HepG2 (cell line): ENCODE results near the gene CSNK1D. TPM values are rescaled to one million over a fixed set of nuclear protein-coding genes. Genes with fewer than 3 reads are reported as not detected.

ENCODE experiments used
- ELF3 ChIP-seq: IDR thresholded peaks from 2 replicates; pipeline ENCODE4 v1.6.1; 2016; ENCODE audit warnings: missing genetic modification reagents, missing compliant biosample characterization
- FOXO4 ChIP-seq: sonication (generic); formaldehyde crosslinking; conservative IDR thresholded peaks from 2 replicates; pipeline ENCODE4 v1.8.1; 2023; ENCODE audit warnings: missing genetic modification reagents
- GRHL1 ChIP-seq: sonication (generic); formaldehyde crosslinking; conservative IDR thresholded peaks from 2 replicates; pipeline ENCODE4 v1.8.0; 2022; ENCODE audit warnings: missing genetic modification reagents
- KLF13 ChIP-seq: sonication (generic); formaldehyde crosslinking; IDR thresholded peaks from 2 replicates; pipeline ENCODE4 v1.4.0; 2020; ENCODE audit warnings: mild to moderate bottlenecking, missing genetic modification reagents
- MIER2 ChIP-seq: IDR thresholded peaks from 2 replicates; pipeline ENCODE4 v1.6.1; 2016; ENCODE audit warnings: missing biosample characterization, missing genetic modification reagents
- MLXIP ChIP-seq: sonication (generic); formaldehyde crosslinking; IDR thresholded peaks from 2 replicates; pipeline ENCODE4 v1.9.0; 2021; ENCODE audit warnings: missing genetic modification reagents, borderline replicate concordance
- PLSCR1 ChIP-seq: sonication (generic); formaldehyde crosslinking; IDR thresholded peaks from 2 replicates; pipeline ENCODE4 v1.5.0; 2020; ENCODE audit warnings: missing genetic modification reagents, mild to moderate bottlenecking, borderline replicate concordance
- SMAD9 ChIP-seq: sonication (generic); formaldehyde crosslinking; IDR thresholded peaks from 2 replicates; pipeline ENCODE4 v1.5.1; 2020; ENCODE audit warnings: mild to moderate bottlenecking, missing genetic modification reagents
- TAF15 ChIP-seq: fragments of 200-400 bp; formaldehyde crosslinking; IDR thresholded peaks from one replicate; pipeline ENCODE4 v1.6.1; 2018; ENCODE audit warnings: mild to moderate bottlenecking, low read depth, low read length; ENCODE audit not compliant: poor library complexity, severe bottlenecking
- ZBTB20 ChIP-seq: sonication (generic); formaldehyde crosslinking; IDR thresholded peaks from 2 replicates; pipeline ENCODE4 v1.8.1; 2023; ENCODE audit warnings: missing genetic modification reagents, low read depth, mild to moderate bottlenecking, borderline replicate concordance
- ZKSCAN1 ChIP-seq: fragments of 150-350 bp; IDR thresholded peaks from 2 replicates; pipeline ENCODE4 v1.6.1; 2014; ENCODE audit warnings: low read length
- ZNF124 ChIP-seq: sonication (generic); formaldehyde crosslinking; IDR thresholded peaks from 2 replicates; pipeline ENCODE4 v1.4.0; 2020; ENCODE audit warnings: missing genetic modification reagents
- ZNF326 ChIP-seq: sonication (generic); formaldehyde crosslinking; IDR thresholded peaks from 2 replicates; pipeline ENCODE4 v1.4.0; 2020; ENCODE audit warnings: missing genetic modification reagents, borderline replicate concordance
- ZNF337 ChIP-seq: sonication (generic); formaldehyde crosslinking; IDR thresholded peaks from 2 replicates; pipeline ENCODE4 v1.5.1; 2020; ENCODE audit warnings: missing genetic modification reagents, low read depth, mild to moderate bottlenecking, borderline replicate concordance
- ZNF512 ChIP-seq: sonication (generic); formaldehyde crosslinking; IDR thresholded peaks from 2 replicates; pipeline ENCODE4 v1.4.0; 2020; ENCODE audit warnings: mild to moderate bottlenecking, missing genetic modification reagents
- ZNF792 ChIP-seq: IDR thresholded peaks from 2 replicates; pipeline ENCODE4 v1.6.1; 2016
- ZNF878 ChIP-seq: sonication (generic); formaldehyde crosslinking; IDR thresholded peaks from 2 replicates; pipeline ENCODE4 v1.8.1; 2023; ENCODE audit warnings: mild to moderate bottlenecking, missing genetic modification reagents, moderate library complexity
- polyA plus RNA-seq, 8 experiments: library from polyadenylated mRNA; depleted of rRNA in 3 of 8; stranded (reverse) in 7 of 8; unstranded in 1 of 8; fragments of >200 nt; fragmentation: Illumina TruSeq in 4 of 8; extraction: Trizol in 4 of 8; gene quantifications; 2 replicates each; pipeline versions ENCODE4 v1.2.1 to v1.2.3, GENCODE V29; 2011 to 2016; ENCODE audit warnings: low read depth in 4 of 8, missing spikeins in 1 of 8, mixed read lengths in 1 of 8; ENCODE audit not compliant: insufficient read depth in 1 of 8
- total RNA-seq, 5 experiments: library from RNA; depleted of rRNA; stranded (reverse); fragments of >200 nt; fragmentation: Illumina TruSeq; extraction: Trizol; gene quantifications; 2 replicates each; pipeline ENCODE4 v1.2.3, GENCODE V29; 2016; ENCODE audit warnings: low read depth in 1 of 5

The CSNK1D gene
- total and polyA plus RNA-seq, 2 of the 13 experiments (the other 11 are each of a cell fraction or from before 2014, with no cell fraction given), result 31.5 to 128 TPM

- no peak for TF ChIP-seq GRHL1 (CRISPR knock-in tag)
- TF ChIP-seq ZNF326 (CRISPR knock-in tag), result no peak
- TF ChIP-seq FOXO4 (CRISPR knock-in tag), result 0 out of 2 replicates have a peak, but pooled peaks have one; percentile 46
- no peak for TF ChIP-seq ZNF337 (CRISPR knock-in tag)
- no peak for TF ChIP-seq ZNF792
- 0 out of 2 replicates have a peak, but pooled peaks have one; percentile 74 for TF ChIP-seq PLSCR1 (CRISPR knock-in tag)
- no peak for TF ChIP-seq ZKSCAN1
- no peak for TF ChIP-seq ZNF512 (CRISPR knock-in tag)
- 0 out of 2 replicates have a peak, but pooled peaks have one; percentile 25 for TF ChIP-seq SMAD9 (CRISPR knock-in tag)
- TF ChIP-seq MLXIP (CRISPR knock-in tag), result no peak
- no peak for TF ChIP-seq ELF3 (CRISPR knock-in tag)
- TF ChIP-seq TAF15, result peak; percentile 34
- no peak; the same call in none of the 2 replicates for TF ChIP-seq ZBTB20 (CRISPR knock-in tag)
- TF ChIP-seq ZNF124 (CRISPR knock-in tag), result peak; percentile 20; the same call in 1 of the 2 replicates
- TF ChIP-seq ZNF878, result no peak; the same call in 1 of the 2 replicates
- TF ChIP-seq KLF13 (CRISPR knock-in tag), result no peak
- no peak; the same call in 1 of the 2 replicates for TF ChIP-seq MIER2
Measured at GRCh38 chr17:82229698-82230608, 43.5 kb downstream of the CSNK1D start (continued).
